Muscle of arm (tissue), 12 donors: ENCODE data around the gene EBI3. TPM values are rescaled to one million over a fixed set of nuclear protein-coding genes. Genes with fewer than 3 reads are reported as not detected.
"Not testable (repeated sequence)": the region's sequence is repeated elsewhere in the genome, so short reads cannot be mapped to it uniquely, and the experiment has no call there.

ENCODE experiments used
- DNase-seq: peaks from one replicate; pipeline ENCODE4 v3.0.0-alpha.2; 2013
- polyA plus RNA-seq, 12 donors: library from polyadenylated mRNA; unstranded; fragments of 120-200 nt; gene quantifications; one replicate each; pipeline ENCODE4 v1.2.1, GENCODE V29; 2013; ENCODE audit not compliant: insufficient read length in 12 of 12

EBI3 gene
- polyA plus RNA-seq, 12 donors: 0.34 to 2.4 (median 0.70) TPM; not detected in 2

DNA sequence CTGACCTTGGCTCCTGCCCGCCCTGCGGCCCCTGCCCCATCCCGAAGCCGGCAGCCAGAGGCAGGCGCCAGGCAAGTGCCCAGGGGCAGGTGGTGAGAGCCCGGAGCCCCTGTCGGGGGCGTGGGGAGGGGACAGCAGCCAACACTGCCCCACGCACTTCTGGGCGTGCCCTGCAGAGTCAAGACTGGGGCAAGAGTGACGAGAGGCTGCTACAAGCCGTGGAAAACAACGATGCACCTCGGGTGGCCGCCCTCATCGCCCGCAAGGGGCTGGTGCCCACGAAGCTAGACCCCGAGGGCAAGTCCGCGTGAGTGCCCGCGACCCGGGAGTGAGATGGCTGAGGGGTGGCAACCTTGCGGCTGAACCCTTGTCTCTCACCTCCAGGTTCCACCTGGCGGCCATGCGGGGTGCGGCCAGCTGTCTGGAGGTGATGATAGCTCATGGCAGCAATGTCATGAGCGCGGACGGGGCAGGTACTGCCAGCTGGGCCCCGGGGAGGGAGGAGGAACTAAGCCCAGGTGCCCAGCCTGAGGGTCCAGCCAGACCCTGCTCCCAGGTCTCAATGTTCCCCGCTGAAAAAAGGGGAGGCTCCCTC lies 29.5 kb upstream of the EBI3 start:
- no peak for DNase-seq

DNA sequence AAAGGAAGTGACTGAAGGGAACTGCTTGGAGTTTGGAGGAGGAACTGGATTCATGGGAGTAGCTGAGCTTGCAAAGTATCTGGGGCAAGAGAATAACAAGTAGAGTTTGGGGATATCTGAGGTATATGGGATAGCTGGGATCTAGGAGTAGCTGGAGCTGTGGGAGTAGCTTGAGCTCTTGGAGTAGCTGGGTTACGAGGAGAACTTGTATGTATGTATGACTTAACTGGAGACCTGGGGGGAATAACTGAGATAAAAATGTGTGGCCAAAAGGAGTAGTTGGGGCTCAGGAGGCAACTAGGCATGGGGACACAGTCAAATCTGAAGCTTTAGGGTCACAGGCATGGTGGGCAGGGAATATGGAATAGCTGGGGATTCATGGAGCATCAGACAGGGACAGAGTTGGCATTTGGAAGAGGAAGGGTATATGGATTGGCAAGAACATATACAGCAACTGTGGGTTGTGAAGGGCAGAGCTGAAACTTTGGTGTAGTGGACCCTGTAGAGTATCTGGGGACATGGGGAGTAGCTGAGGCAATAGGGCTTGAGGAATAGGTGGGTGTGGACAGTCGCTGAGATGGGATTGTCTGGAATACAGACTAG lies 28.3 kb upstream of the EBI3 start:
- DNase-seq: no peak

DNA sequence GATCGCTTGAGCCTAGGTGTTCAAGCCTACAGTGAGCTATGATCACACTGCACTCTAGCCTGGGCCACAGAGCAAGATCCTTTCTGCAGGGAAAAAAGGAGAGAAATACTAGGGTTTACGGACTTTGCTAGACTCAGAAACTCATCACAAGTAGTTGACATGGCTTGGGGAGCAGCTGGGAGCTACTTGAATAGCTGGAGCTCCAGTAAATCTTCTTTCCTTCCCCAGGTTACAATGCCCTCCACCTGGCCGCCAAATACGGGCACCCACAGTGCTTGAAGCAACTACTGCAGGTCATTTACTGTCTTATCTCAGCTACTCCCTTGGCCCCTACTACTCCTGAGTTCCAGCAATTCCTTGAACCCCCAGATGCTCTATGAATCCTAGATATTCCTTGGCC lies 27.5 kb upstream of the EBI3 start:
- DNase-seq: no peak

DNA sequence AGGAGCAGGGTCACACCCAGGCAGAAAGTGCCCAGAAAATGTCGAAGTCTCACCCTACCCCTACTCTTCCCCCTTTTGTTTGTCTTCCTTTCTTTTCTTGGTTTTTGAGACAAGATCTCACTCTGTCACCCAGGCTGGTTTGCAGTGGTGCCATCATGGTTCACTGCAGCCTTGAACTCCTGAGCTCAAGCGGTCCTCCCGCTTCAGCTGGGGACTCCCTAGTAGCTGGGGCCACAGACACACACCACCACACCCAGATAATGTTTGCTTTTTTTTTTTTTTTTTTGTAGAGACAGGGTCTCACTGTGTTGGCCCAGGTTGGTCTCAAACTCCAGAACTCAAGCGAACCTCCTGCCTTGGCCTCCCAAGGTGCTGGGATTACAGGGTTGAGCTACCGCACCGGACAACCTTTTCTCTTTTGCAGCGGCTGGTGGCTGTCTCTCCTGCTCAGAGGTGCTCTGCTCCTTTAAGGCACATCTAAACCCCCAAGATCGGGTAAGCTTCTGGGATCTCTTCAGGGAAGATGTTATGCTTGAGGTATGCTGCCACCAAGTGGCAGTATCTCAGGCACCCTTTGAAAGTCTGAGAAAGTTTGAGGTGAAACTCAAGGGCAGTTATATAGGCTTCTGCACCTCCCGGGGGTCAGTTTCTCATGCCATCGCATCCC lies 22.4 kb upstream of the EBI3 start:
- DNase-seq: no peak

DNA sequence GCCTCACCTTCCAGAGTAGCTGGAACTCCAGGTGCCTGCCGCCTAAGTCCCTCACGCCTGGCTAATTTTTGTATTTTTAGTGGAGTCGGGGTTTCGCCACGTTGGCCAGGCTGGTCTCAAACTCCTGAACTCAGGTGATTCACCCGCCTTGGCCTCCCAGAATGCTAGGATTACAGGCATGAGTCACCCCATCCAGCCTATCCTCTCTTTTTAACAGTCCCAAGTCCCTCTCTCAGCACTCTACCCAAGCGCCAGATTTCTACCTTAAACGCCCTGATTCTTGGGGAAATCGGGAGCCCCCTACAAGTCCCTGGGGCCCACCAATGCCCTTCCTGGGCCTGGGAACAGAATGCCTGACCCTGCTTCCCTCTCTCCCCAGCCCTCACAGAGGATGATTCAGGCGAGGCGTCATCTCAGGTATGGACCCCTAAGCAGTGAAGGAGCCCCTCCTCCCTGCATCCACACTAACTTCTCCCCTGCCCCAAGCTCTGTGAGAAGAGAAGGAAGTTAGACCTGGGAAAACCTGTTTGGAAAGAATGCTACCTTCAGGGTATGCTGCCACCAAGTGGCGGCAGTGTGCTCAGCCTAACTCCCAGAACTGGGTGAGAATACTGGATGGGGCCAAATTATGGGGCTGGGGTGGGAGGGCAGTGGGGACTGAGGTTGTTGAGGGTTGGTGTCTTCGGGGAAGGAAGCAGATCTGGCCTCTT lies 20.8 kb upstream of the EBI3 start:
- no peak for DNase-seq

DNA sequence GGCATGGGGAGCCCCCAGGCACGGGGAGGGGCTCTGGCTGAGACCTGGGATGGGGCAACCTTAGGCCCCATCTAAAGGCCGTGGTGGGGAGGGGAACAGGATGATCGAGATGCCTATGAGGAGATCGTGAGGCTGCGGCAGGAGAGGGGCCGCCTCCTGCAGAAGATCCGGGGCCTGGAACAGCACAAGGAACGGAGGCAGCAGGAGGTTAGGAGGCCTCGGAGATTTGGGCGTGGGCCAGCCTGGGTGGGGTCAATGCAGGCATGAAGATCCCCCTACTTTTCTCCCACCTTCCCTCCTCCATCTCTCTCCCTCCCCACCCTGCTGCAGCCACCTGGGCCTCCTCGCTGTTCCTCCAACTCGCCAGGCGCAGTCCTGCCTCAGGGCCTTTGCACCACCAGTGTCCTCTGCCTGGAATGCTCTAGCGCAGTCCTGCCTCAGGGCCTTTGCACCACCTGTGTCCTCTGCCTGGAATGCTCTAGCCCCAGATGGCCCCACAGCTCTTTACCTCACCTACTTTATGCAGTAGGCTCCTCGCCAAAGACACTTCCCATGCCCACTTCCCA lies 19.1 kb upstream of the EBI3 start:
- no peak for DNase-seq

DNA sequence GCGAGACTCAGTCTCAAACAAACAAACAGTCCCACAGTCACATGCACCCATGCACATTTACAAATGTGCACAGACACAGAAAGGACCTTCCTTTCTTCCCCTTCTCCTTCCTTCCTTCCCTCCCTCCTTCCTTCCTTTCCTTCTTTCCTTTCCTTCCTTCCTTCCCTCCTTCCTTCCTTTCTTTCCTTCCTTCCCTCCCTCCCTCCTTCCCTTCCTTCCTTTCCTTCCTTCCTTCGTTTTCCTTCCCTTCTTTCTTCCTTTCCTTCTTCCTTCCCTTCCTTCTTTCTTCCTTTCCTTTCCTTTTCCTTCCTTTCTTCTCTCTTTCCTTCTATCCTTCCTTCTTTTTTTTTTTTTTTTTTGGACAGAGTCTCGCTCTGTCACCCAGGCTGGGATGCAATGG lies 16.2 kb upstream of the EBI3 start:
- DNase-seq: no peak

DNA sequence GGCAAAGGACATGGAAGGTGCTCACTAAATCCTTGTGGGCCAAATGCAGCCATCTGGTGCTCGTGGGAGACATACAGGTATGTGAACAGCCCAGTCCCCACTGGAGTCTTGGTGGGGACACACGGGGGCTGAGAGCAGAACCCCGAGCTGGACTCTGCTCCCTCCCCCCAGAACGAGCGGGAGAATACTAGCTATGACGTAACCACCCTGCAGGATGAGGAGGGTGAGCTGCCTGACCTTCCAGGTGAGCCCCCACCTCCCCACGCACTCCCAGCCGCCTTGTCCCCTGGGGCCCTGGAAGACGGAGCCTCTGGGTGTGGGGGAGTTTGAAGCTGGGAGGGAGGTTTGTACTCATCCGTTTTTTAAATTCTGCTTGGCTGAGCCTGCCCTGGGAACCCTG lies 13.5 kb upstream of the EBI3 start:
- no peak for DNase-seq

DNA sequence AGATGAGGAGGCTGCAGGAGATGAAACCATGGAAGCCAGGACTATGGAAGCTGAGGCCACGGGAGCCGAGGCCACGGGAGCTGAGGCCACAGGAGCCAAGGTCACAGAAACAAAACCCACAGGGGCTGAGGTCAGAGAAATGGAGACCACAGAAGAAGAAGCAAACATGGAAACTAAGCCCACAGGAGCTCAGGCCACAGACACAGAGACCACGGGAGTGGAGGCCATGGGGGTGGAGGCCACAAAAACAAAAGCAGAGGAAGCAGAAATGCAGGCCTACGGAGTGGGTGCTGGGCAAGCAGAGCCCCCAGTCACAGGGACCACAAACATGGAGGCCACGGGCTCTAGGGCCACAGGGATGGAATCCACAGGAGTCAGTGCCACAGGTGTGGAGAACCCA lies 12.5 kb upstream of the EBI3 start:
- no peak for DNase-seq

DNA sequence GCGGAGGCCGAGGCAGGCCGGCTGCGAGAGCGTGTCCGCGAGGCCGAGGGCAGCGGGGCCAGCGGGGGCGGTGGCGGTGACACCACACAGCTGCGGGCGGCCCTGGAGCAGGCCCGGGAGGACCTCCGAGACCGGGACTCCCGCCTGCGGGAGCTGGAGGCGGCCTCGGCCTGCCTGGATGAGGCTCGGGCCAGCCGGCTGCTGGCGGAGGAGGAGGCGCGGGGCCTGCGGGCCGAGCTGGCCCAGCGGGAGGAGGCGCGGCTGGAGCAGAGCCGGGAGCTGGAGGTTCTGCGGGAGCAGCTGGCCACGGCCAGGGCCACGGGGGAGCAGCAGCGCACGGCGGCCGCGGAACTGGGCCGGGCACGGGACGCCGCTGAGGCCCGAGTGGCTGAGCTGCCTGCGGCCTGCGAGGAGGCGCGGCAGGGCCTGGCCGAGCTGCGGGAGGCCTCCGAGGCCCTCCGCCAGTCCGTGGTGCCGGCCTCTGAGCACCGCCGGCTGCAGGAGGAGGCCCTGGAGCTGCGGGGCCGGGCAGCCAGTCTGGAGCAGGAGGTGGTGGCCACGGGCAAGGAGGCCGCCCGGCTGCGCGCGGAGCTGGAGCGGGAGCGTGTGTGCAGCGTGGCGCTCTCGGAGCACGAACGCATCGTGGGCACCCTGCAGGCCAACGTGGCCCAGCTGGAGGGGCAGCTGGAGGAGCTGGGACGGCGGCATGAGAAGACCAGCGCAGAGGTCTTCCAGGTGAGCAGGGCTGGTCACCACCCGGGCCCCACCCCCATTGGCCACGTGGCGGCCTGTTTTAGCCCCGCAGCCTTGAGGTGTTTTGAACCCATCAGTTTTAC lies 11.7 kb upstream of the EBI3 start:
- no peak for DNase-seq

DNA sequence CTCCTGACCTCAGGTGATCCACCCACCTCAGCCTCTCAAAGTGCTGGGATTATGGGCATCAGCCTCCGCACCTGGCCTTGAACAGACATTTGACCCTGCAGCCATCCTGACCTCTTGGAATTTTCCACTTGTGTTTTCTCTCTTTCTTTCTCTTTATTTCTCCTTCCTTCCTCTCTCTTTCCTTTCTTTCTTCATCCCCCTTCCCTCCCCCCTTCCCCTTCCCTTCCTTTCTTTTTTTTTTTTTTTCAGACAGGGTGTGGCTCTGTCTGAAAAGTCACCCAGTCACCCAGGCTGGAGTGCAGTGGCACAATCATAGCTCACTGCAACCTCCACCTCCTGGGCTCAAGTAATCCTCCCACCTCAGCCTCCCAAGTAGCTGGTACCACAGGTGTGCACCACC lies 10.8 kb upstream of the EBI3 start:
- DNase-seq: not testable (repeated sequence)

DNA sequence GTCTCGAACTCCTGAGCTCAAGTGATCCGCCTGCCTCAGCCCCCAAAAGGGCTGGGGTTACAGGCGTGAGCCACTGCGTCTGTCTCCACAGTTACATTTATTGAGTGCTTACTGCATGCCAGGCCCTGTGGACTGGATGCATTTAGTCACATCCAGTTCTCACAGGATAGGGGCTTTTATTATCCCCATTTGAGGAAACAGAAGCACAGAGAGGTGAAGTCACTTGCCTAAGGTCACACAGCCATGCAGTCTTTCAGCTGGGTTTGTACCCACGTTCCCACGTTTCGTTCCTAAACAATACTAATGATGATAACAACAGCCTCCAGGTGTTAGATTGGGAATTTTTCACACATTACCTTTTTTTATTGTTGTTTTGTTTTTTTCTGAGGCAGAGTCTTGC lies 9.1 kb upstream of the EBI3 start:
- DNase-seq: no peak

DNA sequence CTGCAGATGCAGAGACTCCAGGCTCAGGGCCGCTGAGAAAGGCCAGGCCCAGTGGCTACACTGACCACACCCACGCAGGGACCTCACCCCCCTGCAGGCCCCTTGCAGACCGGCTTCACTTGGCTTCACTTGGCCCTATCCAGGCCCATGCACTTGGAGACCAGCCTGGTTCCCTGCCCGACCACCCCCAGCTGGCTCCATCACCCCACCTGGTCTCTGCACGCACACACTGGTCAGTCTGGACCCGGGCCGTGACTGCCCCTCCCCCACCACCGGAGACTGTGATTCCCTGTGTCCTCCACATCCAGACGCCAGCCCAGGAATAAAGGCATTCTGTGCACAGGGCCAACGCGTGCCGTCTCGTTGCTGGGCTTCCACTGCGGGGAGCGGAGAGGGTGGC lies 4.9 kb upstream of the EBI3 start:
- DNase-seq: no peak

DNA sequence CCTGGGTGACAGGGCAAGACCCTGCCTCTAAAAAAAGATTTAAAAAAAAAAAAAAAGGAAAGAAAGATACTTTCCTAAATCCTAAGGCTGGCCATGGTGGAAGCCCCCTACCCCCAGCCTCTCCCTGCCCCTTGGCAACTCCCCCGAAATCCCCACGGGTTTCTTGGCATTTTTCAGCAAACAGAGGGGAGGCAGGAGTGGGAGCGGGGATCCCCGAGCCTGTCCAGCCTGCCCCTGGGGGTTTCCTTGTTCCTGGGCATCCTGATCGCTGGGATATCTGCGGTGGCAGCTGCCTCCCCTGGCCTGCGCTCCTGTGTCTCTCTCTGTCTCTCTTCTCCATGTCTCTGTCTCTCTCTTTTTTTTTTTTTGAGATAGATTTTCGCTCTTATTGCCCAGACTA lies 3.4 kb upstream of the EBI3 start:
- no peak for DNase-seq

DNA sequence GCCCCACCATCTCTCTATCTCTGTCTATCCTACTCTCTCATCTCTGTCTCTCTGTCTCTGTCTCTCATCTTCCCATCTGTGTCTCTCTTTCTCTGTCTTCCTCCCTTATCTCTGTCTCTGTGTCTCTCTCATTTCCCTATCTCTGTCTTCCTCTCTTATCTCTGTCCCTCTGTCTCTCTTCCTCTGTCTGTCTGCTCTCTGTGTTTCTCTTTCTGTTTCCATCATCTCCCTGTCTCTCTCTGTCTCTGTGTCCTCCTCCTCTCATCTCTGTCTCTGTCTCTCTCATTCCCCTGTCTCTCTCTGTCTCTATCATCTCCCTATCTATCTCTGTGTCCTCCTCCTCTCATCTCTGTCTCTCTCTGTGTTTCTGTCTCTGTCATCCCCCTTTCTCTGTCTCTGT lies 1.6 kb upstream of the EBI3 start:
- no peak for DNase-seq

DNA sequence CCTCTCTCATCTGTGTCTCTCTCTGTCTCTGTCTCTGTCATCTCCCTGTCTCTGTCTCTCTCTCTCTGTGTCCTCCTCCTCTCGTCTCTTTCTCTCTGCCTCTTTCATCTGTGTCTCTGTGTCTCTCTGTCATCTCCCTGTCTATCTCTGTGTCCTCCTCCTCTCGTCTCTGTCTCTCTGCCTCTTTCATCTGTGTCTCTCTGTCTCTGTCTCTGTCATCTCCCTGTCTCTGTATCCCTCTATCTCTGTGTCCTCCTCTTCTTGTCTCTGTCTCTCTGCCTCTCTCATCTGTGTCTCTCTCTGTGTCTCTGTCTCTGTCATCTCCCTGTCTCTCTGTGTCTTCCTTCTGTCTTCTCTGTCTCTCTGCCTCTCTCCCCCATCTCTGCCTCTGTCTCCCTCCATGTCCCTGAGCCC lies 551 bp upstream of the EBI3 start:
- DNase-seq: no peak

DNA sequence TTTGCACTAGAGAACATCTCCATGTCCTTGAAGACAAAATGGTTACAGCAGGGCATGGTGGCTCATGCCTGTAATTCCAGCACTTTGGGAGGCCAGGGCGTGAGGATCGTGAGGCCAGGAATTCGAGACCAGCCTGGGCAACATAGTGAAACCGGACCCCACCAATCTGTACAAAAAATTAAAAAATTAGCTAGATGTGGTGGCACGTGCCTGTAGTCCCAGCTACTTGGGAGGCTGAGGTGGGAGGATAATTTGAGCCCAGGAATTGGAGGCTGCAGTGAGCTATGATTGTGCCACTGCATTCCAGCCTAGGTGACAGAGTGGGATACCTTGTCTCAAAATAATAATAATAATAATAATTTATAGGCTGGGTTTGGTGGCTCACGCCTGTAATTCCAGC lies 914 bp downstream of the EBI3 start:
- DNase-seq: not testable (repeated sequence)

DNA sequence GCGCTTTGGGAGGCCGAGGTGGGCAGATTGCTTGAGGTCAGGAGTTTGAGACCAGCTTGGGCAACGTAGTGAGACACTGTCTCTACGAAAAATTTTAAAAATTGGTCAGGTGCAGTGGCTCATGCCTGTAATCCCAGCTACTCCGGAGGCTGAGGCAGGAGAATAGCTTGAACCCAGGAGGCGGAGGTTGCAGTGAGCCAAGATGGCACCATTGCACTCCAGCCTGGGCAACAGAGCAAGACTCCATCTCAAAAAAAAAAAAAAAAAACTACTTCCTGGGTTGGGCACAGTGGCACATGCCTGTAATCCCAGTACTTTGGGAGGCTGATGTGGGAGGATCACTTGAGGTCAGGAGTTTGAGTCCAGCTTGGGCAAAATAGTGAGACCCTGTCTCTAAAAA lies 2.2 kb downstream of the EBI3 start:
- not testable (repeated sequence) for DNase-seq

DNA sequence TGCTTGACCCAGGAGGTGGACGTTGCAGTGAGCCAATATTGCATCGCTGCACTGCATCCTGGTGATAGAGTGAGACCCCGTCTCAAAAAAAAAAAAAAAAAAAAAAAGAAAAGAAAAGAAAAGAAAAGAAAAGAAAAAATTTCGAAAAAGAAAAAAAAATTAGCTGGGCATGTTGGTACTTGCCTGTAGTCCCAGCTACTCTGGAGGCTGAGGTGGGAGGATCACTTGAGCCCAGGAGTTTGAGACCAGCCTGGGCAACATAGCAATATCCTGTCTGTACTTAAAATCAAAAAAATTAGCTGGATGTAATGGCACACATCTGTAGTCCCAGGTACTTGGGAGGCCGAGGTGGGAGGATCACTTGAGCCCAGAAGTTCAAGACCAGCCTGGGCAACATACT lies 2.8 kb downstream of the EBI3 start:
- DNase-seq: not testable (repeated sequence)

DNA sequence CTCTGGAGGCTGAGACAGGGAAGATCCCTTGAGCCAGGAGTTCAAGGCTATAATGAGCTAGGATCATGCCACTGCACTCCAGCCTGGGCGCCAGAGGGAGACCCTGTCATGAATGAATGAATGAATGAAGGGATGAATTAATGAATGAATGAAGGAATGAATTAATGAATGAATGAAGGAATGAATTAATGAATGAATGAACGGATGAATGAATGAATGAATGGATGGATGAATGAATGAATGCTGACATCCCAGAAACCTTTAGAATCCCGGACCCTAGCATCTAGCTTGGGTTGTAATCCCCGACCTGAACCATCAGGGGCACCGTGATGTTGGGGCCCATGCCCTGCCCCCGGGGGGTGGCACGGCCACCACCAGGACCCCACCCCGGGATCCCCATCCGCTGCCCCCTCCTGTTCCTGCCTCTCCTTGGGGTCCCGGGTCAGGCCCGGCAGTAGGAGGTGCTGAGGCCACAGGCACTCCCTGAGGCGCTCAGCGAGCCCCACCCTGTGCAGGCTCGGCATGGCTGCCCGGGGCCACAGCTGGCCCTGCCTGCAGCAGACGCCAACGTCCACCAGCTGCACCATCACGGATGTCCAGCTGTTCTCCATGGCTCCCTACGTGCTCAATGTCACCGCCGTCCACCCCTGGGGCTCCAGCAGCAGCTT lies 3.4 kb downstream of the EBI3 start:
- no peak for DNase-seq

DNA sequence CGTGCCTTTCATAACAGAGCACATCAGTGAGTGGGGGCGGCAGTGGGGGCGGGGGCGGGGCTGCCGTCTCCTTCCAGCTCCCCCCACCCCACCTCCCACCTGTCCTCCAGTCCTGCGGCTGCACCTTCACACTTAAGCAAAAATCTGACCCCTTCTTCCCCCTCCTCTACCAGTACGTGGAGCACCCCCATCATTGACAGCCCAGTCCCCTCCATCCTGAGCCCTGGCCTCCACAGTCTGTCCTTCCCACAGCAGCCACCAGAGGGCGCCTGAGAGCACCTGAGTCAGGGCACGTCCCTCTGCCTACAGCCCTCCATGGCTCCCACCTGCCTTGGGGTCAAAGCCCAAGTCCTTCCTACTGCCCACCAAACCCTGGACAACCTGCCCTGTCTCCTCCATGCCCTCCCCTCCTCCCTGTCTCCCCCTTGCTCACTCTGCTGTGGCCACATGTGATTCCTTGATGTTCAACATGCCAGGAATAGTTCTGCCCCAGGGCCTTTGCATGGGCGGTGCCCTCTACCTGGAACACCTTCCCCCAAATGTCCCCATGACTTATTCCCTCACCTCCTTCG lies 4.0 kb downstream of the EBI3 start:
- no peak for DNase-seq
